Muscle layer of duodenum (tissue), 2 donors: Measurements from ENCODE around the gene AOC2.
"Not testable (repeated sequence)": the region's sequence is repeated elsewhere in the genome, so short reads cannot be mapped to it uniquely, and the experiment has no call there.

Experiments used
- H3K27ac ChIP-seq: one replicate; pipeline ENCODE4 v1.7.0; 2013; ENCODE audit warnings: mild to moderate bottlenecking, low read length
- H3K27me3 ChIP-seq: one replicate; pipeline ENCODE4 v1.7.0; 2013; ENCODE audit warnings: low read depth, mild to moderate bottlenecking, control low read depth, low read length
- H3K36me3 ChIP-seq, 2 donors: one replicate each; pipeline ENCODE4 v1.7.0; 2013; ENCODE audit warnings: low read length in 2 of 2, control low read depth in 1 of 2, mild to moderate bottlenecking in 1 of 2; ENCODE audit not compliant: insufficient read depth in 2 of 2, control insufficient read depth in 1 of 2
- H3K4me1 ChIP-seq, 2 donors: one replicate each; pipeline ENCODE4 v1.7.0; 2013; ENCODE audit warnings: low read length in 2 of 2, mild to moderate bottlenecking in 2 of 2, control low read depth in 1 of 2, moderate library complexity in 1 of 2; ENCODE audit not compliant: insufficient read depth in 2 of 2, control insufficient read depth in 1 of 2
- H3K4me3 ChIP-seq, 2 donors: one replicate each; pipeline ENCODE4 v1.7.0; 2013; ENCODE audit warnings: low read length in 2 of 2, low read depth in 1 of 2, mild to moderate bottlenecking in 1 of 2
- H3K9me3 ChIP-seq, 2 donors: one replicate each; pipeline ENCODE4 v1.7.0; 2013; ENCODE audit warnings: low read length in 2 of 2, control low read depth in 1 of 2, mild to moderate bottlenecking in 1 of 2; ENCODE audit not compliant: control insufficient read depth in 1 of 2
- donor health status: healthy.

AOC2 gene

DNA sequence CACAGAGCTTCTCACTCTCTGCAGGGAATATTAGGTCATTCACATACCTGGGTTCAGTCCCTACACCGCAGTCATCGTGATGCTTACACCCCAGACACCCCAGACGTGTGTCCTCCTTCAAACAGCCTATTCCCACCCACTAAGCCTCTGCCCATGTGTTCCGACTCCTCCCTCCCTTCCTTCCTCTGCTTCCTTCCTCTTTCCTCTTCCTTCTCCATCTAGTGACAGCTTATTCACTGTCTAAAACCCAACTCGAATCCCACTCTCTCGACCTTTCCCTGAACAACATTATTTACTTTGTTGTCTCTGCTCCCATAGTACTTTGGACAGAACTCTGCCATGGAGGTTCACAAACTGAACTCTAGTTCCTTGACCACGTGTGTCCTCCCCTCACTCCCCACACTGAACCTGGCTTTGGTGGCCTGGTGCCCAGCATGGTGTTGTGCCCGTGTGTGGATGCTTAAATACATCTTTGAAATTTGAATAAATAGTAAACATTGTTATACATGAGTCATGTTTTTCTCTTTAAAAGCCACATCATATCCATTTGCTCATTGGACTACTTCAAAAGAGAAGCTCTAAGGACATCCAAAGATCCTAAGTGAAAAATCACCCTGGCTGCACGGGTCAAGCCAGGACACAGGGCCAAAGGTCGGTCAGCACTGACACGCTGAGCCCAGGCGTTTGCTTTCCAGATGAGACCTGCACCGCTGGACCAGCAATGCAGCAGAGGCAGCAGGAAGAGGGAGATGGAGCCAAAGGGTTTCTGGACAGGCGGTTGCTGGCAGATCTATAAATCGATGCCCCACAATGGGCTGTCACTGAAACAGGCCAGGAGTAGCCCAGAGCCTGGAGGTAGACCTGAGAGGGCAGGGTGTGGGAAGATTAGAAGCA lies 42.1 kb downstream of the AOC2 start:
- Histone ChIP-seq H3K9me3 (no peaks in the 10 kb centered on the region), H3K36me3 (no peaks in the 10 kb centered on the region), H3K27ac (no peak overlapping the region), H3K27me3 (no peaks in the 10 kb centered on the region), H3K4me1 (peaks cover 4 to 5% of the 10 kb centered on the region in 2 donors), H3K4me3 (no peak overlapping the region)

DNA sequence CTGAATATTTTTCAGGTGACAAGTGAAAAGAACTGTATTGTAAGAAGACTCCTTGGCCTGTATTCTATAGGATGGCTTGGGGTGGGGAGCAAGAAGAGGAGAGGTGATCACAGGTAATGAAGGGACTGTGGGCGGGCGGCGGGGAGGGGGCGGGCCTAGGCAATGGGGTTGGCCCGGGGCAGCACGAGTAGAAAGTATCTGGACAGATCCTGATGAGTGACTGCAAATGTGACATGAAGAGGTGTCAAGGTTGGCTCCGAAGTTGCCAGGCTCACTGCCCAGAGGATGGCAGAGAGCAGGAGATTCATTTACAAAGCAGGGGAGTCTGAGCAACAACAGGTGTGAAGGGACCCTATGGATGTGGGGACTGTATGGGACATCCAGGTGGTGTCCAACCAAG lies 45.4 kb downstream of the AOC2 start:
- H3K4me3 ChIP-seq = no peak overlapping the region
- no peak overlapping the region for H3K27ac ChIP-seq
- peaks cover 14 to 28% of the 10 kb centered on the region in 2 donors for H3K4me1 ChIP-seq
- H3K27me3 ChIP-seq = no peaks in the 10 kb centered on the region
- H3K9me3 ChIP-seq = no peaks in the 10 kb centered on the region
- no peaks in the 10 kb centered on the region for H3K36me3 ChIP-seq

DNA sequence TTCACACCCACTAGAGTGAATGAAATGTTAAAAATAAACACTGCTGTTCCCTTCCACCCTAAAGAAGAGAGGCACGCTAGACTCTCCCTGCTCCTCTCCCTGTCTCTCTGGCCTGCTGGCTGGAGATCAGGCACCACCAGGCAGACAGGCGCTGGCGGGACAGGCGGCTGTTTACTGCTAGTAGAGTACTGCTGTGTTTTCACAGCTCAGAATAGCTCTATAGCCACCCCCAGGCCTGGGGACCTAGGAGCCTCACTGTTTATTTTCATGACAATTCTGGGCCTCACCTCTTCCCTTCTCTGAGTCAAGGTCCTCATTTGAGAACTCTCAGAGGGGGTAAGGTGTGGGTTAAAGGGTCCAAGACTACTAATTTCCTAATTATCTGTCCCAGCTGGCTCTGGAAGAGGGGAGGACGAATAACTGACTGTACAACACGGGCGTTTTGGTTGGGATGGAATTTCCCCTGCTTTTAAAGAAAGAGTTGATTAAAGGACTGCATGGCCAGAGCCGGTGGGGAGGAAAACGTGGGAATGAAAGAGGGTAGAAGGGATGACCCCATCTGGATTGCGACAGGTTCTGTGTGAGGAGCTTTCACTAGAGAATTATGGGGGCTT lies 47.3 kb downstream of the AOC2 start:
- Histone ChIP-seq H3K9me3 (no peaks in the 10 kb centered on the region), H3K27ac (peak overlapping the region; percentile 77), H3K4me3 (no peak overlapping the region), H3K4me1 (peaks cover 11 to 33% of the 10 kb centered on the region in 2 donors), H3K36me3 (no peaks in the 10 kb centered on the region), H3K27me3 (no peaks in the 10 kb centered on the region)

DNA sequence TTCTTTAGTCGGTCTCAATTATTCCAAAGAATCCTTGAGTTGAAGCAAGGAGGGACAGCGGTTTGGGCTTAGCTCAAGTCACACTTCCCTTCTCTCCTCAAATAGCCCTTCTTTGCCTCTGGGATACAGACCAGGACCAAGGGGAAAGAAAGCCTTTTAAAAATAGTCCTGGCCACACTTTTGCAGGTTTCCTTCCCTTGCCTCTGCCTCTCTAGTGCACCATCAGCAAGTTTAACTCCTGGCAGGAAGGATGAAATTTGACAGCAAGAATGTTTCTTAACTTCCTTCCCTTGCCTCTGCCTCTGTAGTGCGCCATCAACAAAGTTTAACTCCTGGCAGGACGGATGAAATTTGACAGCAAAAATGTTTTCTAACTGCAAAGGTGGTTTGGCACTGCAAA lies 49.0 kb downstream of the AOC2 start:
- Histone ChIP-seq H3K27ac (no peak overlapping the region), H3K4me1 (peaks cover 10 to 33% of the 10 kb centered on the region in 2 donors), H3K36me3 (no peaks in the 10 kb centered on the region), H3K9me3 (no peaks in the 10 kb centered on the region), H3K4me3 (no peak overlapping the region), H3K27me3 (no peaks in the 10 kb centered on the region)

DNA sequence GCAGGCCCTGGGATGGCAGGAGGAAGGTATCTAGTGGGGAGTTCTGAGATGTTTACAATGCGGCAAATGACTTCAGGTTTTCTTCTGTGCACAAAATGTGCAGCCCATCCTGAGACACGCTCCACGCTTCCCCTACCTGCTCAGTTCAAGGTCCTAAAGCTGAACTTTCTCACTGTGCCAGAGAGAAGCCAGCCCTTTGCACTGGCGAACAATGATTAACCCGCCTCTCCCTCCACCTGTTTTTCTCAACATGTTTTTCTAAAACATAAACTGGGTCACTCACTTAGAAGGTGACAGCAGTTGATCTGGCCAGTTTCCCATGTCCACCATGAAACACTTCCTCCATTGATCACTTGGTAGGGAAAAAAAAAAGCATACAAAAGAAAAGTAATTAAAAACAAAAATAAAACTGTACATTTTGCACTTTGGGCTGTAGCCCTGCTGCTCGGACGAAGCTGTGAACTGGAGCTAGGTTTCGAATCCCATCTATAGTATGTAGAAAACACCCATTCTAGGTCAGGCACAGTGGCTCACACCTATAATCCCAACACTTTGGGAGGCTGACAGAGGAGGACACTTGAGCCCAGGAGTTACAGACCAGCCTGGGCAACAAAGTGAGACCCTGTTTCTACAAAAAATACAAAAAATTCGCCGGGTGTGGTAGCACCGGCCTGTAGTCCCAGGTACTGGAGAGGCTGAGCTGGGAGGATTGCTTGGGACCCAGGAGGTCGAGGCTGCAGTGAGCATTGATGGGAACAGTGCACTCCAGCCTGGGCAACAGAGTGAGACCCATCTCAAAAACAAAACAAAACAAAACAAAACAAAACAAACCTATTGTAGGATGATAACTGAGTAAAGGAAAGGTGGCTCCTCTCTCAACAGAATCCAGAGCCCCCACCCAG lies 50.2 kb downstream of the AOC2 start:
- H3K36me3 ChIP-seq = no peaks in the 10 kb centered on the region
- H3K27ac ChIP-seq = peak overlapping the region; percentile 32
- no peak overlapping the region for H3K4me3 ChIP-seq
- H3K4me1 ChIP-seq = peaks cover 10 to 33% of the 10 kb centered on the region in 2 donors
- H3K9me3 ChIP-seq = no peaks in the 10 kb centered on the region
- H3K27me3 ChIP-seq = no peaks in the 10 kb centered on the region

DNA sequence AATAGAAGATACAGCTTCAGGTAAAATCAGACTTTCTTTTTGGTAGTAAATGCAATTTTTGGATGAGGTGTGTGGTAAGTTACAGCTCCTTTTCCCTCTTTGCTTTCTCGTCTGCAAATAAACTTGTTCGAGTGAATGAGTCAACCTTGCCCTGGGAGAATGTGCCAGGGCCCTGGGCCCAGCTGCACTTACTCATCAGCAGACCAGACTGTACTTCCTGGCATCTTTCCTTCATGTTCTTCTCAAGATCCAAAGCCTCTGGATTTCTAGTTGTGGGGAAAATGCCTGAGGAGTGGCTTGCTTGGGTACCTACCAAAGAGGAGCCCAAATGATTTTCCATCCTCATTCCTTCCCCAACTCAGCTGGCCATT lies 50.8 kb downstream of the AOC2 start:
- H3K36me3 ChIP-seq = no peaks in the 10 kb centered on the region
- no peak overlapping the region for H3K4me3 ChIP-seq
- peak overlapping the region; percentile 24 for H3K27ac ChIP-seq
- no peaks in the 10 kb centered on the region for H3K27me3 ChIP-seq
- H3K4me1 ChIP-seq = peaks cover 10 to 33% of the 10 kb centered on the region in 2 donors
- H3K9me3 ChIP-seq = no peaks in the 10 kb centered on the region

DNA sequence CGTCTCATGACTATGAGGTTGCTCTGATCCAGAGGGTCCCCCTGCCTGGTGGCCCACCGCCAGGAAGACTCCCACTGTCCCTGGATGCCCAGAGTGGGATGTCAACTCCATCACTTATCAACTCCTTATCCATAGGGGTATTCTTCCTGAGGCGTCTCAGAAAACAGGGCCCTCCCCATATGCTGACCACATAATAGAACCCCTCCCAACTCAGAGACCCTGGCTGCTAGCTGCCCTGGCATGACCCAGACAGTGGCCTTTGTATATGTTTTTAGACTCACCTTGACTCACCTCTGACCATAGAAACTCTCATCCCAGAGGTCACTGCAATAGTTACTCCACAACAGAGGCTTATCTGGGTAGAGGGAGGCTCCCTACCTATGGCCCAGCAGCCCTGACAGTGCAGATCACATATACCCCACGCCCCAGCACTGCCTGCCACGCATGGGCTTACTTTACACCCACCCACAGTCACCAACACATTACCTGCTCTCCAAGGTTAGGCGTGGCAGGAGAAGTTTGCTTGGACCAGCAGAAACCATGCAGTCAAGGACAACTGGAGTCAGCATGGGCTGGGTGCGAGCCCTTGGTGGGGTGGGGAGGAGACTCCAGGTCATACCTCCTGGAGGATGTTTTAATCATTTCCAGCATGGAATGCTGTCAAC lies 53.9 kb downstream of the AOC2 start:
- Histone ChIP-seq H3K27ac (no peak overlapping the region), H3K27me3 (no peaks in the 10 kb centered on the region), H3K36me3 (no peaks in the 10 kb centered on the region), H3K9me3 (no peaks in the 10 kb centered on the region), H3K4me1 (peaks cover 3 to 19% of the 10 kb centered on the region in 2 donors), H3K4me3 (no peak overlapping the region)

DNA sequence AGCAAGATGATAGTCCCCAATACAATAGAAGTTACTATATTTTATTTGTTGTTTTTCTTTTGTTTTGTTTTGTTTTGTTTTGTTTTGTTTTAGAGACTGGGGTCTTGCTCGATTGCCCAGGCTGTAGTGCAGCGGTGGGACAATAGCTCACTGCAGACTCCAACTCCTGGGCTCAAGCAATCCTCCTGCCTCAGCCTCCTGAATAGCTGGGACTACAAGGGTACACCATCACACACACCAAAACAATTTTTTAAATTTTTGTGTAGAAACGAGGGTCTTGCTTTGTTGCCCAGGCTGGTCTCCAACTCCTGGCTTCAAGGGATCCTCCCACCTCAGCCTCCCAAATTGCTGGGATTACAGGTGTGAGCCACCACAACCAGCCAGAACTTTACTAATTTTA lies 55.6 kb downstream of the AOC2 start:
- not testable (repeated sequence) for H3K36me3 ChIP-seq, H3K27me3 ChIP-seq, H3K4me1 ChIP-seq, H3K4me3 ChIP-seq, H3K27ac ChIP-seq, H3K9me3 ChIP-seq
